OCI-LY7 (cell line): ENCODE results near the gene FBXW12.

ENCODE experiments used
- EZH2phosphoT487 ChIP-seq: fragments of 200-600 bp; sonication (generic); IDR thresholded peaks from 2 replicates; pipeline ENCODE4 v1.6.1; 2018; ENCODE audit warnings: low read depth, borderline replicate concordance, mild to moderate bottlenecking, mixed run types, antibody characterized with exemption, low read length, moderate library complexity, mixed read lengths
- TF ChIP-seq, protein P1 (sequence below): fragments of 200-600 bp; sonication (generic); conservative IDR thresholded peaks from 2 replicates; pipeline ENCODE4 v1.5.1; 2014; ENCODE audit warnings: mild to moderate bottlenecking, antibody characterized with exemption, low read length, moderate library complexity, mixed read lengths

- TF ChIP-seq, protein P1, sequence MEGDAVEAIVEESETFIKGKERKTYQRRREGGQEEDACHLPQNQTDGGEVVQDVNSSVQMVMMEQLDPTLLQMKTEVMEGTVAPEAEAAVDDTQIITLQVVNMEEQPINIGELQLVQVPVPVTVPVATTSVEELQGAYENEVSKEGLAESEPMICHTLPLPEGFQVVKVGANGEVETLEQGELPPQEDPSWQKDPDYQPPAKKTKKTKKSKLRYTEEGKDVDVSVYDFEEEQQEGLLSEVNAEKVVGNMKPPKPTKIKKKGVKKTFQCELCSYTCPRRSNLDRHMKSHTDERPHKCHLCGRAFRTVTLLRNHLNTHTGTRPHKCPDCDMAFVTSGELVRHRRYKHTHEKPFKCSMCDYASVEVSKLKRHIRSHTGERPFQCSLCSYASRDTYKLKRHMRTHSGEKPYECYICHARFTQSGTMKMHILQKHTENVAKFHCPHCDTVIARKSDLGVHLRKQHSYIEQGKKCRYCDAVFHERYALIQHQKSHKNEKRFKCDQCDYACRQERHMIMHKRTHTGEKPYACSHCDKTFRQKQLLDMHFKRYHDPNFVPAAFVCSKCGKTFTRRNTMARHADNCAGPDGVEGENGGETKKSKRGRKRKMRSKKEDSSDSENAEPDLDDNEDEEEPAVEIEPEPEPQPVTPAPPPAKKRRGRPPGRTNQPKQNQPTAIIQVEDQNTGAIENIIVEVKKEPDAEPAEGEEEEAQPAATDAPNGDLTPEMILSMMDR = no peak
- TF ChIP-seq EZH2phosphoT487 = no peak
Measured at GRCh38 chr3:48423241-48423882, 51.3 kb downstream of the FBXW12 start.
